Measurements from ENCODE around the gene CAMK1.

The CAMK1 gene

DNA sequence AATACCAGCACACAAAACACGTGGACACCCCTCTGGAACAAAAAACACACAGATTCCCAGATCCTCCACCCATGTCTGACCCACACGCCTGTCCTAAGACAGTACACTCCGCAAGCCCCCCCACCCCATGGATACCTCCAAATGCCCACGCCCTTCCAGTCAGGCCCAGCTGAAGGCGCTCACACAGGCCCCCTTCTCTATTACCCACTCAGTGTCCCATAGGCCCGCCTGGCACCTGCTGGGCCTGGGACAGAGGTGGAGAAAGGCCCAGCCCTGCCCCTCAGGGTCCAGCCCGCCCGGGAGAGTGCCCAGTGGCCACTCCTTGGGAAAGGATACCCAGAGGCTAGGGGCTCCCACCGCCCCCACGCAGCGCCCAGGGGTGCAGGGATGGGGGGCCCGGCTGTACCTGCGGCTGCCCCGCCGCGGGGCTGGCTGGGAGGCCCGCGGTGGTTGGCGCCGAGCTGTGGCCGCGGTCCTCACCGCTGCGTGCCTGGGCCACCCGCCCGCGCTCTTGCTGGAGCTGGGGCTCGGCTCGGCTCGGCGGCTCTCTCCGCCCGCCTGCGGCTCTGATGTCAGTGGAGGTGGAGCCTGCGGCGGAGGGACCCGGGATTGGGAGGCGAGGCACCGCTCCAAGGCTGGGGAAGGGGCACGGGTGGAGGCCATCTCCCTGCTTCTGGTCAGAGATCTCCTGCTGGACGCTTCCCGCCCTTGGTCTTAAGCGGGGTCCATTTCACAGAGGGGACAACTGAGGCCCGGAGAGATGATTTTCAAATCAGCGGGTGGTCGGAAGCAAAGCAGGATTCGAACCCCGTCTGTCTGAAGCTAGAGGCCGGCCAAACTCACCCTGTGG is at the start of gene CAMK1:
TSS of gene CAMK1 (minus strand) at position 522 of the 850 bp plus-strand sequence. CDS start 2,198 bp downstream, outside the sequence.
- DNase-seq (ENCODE audit: low spot score) = peak; percentile 32

DNA sequence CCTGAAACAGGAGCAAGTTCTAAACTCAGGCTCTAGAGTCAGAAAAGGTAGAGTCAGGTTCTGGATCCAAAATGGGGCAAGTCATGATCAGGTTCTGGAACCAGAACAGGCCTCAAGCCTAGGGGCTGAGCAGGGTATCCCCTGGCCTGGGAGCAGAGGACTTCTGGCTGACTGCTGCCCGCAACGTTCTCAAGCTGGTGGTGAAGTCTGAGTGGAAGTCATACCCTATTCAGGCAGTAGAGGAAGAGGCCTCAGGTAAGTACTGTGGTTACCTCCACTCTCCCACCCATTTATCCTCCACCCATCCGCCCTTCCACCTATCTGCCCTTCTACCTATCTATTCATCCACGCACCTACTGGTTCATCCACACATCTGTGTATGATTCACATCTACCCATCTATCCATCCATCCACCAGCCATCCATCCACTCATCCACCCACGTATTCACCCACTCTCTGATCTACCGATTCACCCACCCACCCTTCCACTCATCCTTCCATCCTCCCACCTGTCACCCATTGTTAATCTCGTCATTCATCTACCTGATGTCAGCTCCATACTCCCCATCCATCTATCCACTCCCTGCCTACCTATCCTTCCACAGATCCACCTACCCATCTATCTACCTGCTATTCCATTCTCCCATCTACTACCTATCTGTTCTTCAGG is 49.1 kb upstream of the CAMK1 start:
- no peak for DNase-seq (ENCODE audit: low spot score)

DNA sequence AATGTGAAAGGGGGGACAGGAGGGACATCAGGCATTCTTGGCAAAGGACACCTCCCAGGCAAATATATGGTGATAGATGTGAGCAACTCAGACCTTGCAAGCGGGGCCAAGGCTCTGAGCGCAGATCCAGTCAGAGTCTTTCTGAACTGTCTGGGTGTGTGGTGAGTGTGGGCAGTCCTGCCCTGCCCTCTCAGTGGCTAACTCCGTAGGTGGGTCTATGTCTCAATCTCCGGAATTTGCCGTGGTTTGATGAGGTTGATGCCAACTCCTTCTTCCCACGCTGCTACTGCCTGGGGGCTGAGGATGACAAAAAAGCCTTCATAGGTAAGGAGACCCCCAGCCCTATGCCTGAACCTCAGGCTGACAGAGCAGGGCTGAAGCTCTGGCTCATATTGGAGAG is 47.7 kb upstream of the CAMK1 start:
- no peak for DNase-seq (ENCODE audit: low spot score)

DNA sequence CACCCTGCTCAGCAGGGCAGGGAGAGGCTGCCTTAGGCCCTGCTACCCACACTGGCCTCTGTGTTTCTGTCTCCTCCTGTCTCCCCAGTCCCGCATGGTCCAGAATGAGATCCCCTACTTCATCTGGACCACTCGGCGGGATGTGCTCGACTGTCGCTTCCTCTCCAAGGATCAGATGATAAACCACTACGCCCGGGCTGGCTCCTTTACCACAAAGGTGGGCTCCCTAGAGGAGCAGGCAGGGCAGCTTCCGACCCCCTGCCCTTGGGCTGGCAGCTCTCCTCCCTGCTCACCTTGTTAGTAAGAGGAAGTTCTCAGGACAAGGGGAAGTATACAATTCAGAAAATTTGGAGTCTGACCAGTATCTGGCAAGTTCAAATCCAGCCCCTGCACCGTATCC is 46.2 kb upstream of the CAMK1 start:
- no peak for DNase-seq (ENCODE audit: low spot score)

DNA sequence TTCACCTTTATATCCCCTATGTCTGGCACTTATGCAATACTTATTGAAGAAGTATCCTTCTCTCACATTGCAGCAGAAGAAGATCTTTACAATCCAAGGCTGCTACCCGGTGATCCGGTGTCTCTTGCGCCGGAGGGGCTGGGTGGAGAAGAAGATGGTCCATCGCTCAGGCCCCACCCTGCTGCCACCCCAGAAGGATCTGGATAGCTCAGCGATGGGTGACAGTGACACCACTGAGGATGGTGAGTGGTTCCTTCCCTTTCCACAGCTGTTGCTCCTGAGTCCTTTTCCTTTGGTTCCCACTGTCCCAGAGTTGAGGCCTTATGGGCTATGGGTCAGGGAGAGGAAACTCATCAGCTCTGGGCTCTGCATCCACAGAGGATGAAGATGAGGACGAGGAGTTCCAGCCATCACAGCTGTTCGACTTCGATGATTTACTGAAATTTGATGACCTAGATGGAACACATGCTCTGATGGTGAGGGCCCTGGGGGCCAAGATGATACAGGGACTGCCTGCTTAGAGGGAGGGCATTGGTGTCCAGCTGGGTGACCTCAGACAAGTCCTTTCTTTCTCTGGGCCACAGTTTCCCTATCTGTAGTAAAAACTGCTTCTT is 43.2 kb upstream of the CAMK1 start:
- DNase-seq (ENCODE audit: low spot score) = no peak

DNA sequence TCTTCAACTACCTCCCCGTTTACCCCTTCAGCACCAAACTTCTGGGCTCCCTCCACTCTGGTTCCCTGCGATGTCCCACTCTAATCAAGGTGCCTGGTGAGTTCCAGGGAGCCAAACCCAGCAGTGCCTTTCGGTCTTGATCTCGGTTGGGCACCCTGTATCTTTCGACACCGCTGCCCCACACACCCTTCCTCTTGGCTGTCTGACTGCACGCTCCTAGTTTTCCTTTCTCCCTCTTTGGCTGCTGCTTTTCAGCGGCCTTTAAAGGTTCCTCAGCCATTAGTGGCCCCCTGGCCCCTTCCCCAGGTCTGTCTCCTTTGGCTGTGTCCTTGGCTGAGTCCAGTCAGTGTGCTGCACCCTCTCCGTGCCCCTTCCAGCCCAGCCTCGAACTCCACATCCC is 41.1 kb upstream of the CAMK1 start:
- no peak for DNase-seq (ENCODE audit: low spot score)

DNA sequence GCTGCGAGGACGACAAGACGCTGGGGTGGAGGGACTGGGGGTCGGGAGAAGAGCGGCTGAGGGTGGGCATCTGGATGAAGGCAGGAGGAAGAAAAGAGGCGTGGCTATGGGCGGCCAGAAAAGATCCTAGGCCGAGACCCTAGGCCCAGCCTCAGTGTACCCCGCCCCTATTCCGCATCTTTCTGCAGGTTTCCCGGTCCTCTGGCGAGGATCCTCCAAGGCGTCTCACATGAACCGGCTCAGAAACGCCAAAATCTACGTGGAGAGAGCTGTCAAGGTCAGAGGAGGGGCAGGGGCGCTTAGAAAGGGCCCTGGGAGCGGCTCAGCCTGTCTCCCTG is 40.7 kb upstream of the CAMK1 start:
- no peak for DNase-seq (ENCODE audit: low spot score)

DNA sequence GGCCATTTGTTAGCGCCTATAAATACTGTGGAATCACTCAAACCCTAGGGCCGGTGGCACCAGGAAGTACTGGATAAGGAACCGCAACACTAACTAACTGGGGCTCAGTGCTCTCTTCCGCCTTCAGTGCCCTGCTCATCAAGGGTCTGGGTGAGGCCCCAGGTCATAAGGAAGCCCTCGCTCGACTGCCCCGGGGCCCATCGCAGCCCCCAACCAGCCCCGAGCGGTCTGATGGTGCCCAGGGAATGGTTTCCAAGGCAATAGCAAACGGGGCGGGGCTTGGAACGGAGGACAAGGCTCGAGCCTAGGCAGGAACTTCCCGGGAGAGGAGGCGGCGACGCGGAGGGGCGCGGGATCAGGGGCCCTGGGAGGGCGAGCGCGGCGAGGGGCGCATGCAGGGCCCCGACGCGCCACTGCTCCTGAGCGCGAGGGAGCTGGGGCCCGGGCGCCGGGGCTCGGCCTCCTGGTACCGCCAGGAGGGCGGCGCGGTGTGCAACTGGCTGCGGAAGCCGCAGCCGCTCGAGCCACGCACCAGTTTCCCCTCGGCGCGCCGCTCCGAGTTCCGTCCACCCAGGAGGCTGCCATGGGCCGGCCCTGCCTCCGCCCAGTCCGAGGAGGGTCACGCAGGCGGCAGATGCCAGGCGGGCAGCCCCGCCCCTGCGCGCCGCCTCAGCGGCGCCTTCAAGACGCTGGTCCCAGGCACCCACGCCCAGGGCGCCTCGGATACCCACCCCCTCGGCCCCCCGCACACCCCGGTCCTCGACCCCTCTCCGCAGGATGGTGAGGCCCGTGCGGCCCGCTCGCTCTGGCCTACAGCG is 40.1 kb upstream of the CAMK1 start, which contains the start of gene TTLL3:
TSS of gene TTLL3 (plus strand) at position 648 of the 818 bp plus-strand sequence. CDS start 400 bp downstream, outside the sequence.
- no peak for DNase-seq (ENCODE audit: low spot score)

DNA sequence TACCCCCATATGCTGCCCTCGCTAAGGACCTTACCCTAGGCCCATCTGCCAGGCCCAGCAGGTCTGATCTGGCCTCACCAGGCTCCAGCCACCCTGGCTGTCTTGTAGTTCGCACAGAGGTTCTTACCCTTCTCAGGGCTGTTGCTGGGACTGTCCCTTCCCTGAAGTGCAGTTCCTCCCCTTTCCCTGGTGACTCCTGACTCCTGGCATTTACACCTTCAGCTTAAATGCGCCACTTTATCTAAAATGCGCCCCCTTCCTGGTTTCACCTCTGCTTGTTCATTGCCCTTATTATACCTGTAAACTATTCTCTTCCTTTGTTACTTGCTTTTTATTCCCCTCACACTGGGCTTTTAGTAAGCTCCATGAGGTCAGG is 39.5 kb upstream of the CAMK1 start:
- DNase-seq (ENCODE audit: low spot score) = no peak

DNA sequence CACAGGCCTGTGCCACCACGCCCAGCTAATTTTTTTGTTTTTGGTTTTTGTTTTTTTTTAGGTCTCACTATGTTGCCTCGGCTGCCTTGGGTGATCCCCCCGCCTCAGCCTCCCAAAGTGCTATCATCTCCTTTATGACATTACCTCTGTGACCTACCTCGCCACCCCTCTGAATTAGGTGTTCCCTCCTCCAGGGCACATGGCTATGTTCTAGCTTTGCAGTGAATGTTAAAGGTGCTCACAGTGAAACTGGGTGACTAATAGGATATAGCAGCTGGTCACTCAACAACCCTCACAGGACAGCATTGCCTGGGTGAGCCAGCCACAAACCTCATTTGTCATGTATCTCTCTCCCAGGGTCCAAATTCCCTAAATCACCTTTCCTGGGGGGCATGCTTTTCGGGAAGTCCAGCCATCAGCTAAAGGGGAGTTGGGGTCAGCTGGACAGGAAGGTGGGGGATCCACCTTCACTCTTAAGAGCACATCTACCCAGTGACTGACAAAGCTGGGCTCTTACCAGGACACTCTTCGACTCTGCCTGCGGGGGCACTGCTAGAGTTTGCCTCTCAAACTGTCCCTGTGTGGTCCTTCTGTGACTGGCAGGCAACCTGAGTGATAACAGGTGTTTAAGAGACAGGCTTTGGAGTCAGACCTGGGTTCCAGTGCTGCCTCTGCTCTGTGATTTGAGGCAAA is 38.7 kb upstream of the CAMK1 start:
- DNase-seq (ENCODE audit: low spot score) = no peak

DNA sequence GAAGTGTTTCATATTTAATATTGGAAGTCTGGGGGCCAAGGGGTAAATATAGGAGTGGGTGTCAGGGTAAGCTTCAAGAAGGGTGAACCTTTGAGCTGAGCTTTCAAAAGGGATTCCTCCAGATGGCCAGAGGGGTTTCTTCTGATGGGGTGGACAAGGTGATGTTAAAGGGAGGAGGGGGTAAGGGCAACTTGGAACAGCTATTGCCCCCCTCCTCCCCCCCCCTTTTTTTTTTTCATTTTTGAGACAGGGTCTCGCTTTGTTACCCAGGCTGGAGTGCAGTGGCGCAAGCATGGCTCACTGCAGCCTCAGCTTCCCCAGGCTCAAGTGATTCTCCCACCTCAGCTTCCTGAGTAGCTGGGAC is 38.2 kb upstream of the CAMK1 start:
- no peak for DNase-seq (ENCODE audit: low spot score)

DNA sequence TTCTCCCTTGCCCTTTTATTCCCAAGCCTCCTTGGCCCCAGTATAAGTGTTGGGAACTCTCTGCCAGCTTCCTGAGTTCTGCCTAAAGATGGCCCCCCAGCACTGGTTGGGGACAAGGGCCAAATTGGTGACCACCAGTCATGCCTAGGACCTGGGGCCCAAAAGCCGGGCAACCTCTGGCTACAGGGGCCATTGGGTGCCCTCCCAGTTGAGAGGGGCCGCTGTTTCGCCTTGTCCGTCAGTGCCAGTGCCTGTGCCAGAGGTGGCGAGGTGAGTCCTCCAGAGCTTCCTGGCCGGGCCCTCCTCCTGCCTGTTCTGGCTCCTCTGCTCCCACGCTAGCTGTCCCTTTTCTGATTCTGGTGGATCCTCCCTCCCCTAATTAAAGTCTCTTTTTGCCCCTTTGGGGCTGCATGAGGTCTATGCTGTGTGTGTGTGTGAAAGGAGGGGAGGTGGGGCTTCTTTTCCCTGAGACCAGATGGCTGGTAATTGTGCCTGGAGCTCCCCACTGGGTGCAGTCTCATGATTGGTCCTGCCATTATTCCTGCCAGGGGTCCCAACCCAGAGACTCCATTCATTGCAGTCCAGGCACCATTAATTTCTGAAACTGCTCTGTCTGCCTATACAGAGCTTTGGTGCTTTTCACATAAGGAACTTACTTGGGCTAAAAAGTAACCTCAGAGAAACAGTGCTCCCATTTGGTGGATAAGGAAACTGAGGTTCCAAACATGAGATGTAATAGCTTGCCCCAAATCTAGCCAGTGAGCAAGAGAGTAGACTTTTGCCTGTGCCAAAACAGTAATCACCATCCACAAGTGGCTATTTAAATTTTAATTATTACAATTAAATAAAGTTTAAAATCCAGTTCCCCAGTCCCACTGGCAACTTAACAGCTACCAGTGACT is 37.2 kb upstream of the CAMK1 start:
- no peak for DNase-seq (ENCODE audit: low spot score)

DNA sequence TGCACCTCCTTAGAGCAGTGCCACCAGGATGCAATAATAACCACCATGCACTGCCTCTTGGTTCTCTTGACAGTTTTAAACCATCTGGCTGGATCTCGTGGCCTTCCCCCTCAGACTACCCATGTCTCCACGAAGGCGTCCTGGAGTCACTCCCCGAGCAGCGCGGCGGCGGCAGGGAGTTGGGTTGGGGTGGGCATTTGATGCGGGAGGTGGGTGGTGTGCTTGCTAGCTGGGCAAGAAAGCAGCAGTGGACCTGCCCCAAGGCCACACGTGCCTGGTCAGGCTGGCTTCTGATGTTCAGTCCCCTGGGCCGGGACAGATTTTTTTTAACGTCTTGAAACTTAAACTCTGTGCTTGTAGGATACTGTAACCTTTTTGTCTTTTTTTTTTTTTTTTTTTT is 36.4 kb upstream of the CAMK1 start:
- DNase-seq (ENCODE audit: low spot score) = no peak

DNA sequence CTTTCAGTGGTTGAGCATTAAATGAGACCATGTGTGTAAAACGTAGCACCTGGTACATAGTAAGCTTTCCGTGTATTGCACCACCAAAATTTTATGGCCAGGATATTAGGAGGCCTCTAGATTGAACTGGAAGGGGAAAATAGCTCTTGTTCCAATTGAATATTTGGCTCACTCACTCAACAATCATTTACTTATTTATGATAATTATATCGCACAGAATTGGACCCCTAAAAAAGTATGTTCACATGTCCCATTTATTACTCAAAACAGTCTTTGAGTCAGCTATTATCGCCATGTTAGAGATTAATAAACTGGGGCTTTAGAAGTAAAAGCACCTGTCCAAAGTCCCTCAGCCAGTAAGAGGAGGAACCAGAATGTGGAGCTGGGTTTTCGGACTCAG is 35.2 kb upstream of the CAMK1 start:
- DNase-seq (ENCODE audit: low spot score) = no peak

DNA sequence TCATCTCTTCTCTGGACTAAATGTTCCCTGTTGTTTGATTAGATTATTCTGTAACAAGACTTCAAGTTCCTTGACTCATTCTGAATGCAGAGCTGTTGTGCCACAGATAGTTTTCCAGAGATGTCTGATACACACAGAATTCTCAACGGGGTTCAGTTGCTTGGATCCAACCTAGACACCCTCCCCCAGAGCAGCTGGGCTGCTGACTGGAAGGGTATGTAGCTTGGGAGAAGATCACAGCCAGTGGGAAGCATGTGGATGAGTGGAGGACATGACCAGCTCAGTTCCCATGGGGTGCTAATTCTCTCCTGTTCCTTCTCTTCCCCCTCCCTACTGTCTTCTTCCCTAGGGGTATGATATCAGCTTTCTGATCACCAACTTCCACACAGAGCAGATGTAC is 33.7 kb upstream of the CAMK1 start:
- no peak for DNase-seq (ENCODE audit: low spot score)

DNA sequence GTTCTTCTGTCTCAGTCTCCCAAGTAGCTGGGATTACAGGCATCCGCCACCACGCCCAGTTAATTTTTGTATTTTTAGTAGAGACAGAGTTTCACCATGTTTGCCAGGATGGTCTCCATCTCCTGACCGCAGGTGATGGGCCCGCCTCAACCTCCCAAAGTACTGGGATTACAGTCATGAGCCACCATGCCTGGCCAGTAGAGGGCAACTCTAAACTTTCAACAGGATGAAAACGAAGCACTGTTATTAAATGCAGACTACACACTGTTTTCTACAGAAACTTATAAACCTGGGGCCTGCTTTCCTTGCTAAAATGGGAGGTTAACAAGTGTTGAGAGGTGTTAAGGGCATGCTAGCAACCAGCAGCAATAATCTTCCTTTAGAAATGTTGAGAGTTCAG is 30.8 kb upstream of the CAMK1 start:
- no peak for DNase-seq (ENCODE audit: low spot score)

DNA sequence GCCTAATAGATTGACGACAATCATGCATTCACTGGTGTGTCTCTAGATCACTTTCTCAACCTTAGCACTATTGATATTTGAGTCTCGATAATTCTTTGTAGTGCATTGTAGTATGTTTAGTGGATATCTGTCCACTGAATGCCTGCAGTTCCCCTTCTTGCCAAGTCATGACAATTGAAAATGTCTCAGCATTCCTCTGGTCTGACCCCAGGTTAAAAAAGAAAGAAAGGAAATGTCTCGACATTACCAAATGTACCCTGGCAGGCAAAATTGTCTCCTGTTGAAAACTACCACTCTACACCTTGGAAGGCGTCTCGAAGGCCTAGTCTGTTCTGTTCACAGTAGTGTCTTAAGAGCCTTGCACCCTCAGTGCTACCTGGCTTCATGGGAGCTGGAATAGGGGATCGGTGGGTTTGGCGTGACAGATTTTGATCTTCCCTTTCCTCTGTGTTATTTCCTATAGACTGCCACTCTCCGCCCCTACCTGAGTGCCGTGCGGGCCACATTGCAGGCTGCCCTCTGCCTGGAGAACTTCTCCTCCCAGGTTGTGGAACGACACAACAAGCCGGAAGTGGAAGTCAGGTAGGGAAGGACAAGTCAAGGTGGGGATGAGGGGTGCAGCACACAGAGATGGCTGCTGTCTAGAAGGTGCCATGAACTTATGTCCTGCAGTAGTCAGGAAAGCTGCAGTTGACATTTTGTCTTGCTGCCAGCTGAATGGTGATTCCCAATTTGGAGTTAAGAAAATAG is 27.6 kb upstream of the CAMK1 start:
- no peak for DNase-seq (ENCODE audit: low spot score)

DNA sequence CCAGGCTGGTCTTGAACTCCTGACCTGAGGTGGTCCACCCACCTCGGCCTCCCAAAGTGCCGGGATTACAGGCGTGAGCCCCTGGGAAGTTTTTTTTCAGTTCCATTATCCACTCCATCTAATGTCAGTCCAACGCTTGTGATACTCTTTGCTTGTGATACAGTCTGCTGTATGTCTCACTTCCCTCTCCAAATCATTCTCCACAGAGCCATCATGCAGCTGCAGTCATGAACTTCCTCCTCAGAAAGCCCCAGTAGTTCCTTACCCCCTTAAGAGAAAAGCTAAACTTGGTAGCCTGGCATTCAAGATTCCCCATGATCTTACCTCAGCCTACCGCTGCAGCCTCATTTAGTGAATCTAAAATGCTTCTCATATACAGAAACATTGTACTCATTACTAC is 25.5 kb upstream of the CAMK1 start:
- DNase-seq (ENCODE audit: low spot score) = no peak

DNA sequence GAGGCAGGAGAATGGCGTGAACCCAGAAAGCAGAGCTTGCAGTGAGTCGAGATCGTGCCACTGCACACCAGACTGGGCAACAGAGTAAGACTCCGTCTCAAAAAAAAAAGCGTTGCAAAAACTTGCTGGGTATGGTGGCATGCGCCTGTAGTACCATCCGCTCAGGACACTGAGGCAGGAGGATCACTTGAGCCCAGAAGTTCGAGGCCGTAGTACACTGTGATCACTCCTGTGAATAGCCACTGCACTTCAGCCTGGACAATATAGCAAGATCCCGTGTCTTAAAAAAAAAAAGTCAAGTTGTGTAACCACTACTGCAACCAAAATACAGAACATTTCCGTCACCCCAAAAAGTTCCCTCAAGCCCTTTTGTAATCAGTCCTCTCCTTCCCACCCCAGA is 24.7 kb upstream of the CAMK1 start:
- no peak for DNase-seq (ENCODE audit: low spot score)

DNA sequence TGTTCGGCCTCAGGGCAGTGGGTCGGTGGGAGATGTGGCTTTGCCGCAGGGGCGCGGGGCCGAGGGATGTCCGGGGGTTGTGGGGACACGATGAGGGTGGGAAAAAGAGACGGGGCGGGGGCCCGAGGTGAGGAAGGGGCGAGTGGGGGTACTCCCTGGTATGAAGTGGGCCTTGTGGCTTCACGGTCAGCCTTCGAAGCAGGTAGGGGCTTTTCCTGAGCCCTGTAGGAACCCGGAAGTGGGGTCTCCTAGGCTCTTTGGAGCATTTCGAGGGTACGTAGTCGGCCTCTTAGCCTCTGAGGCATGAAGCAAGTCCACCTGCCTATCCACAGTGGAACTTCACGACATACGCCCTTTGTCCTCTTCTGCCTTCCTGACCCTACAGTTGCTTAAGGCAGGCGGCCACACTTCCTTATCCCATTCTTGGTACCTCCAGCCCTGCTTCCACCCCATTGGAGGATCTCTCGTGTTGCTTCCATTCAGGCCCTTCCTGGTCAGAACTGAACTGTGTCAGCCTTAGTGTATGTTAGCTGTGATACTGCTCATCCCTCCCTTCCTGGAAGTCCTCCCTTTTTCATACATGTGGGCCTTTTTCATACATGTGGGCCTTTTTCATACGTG is 23.5 kb upstream of the CAMK1 start:
- DNase-seq (ENCODE audit: low spot score) = no peak

Data from COLO829 (cell line).